NCI-H146 treated with DMSO at 0.1 percent for 48 hours (cell line): ENCODE results near the gene THBD.
"Not testable (repeated sequence)": the region's sequence is repeated elsewhere in the genome, so short reads cannot be mapped to it uniquely, and the experiment has no call there.

Source experiments
- DNase-seq: peaks from one replicate; lab custom pipeline; 2025; ENCODE audit not compliant: unreplicated experiment; lab: John Stamatoyannopoulos, UW

The THBD gene

GRCh38 chr20:23036371-23036770 lies 13.1 kb downstream of the THBD start:
- DNase-seq: no peak

DNA sequence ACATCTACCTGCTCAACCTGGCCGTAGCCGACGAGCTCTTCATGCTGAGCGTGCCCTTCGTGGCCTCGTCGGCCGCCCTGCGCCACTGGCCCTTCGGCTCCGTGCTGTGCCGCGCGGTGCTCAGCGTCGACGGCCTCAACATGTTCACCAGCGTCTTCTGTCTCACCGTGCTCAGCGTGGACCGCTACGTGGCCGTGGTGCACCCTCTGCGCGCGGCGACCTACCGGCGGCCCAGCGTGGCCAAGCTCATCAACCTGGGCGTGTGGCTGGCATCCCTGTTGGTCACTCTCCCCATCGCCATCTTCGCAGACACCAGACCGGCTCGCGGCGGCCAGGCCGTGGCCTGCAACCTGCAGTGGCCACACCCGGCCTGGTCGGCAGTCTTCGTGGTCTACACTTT lies 13.7 kb downstream of the THBD start:
- no peak for DNase-seq

- DNase-seq: no peak
These were observed 14.5 kb downstream of the THBD start, which contains the start of gene SSTR4 for GRCh38 chr20:23034721-23035671. TSS of gene SSTR4 (plus strand) at chr20:23035312. CDS start at chr20:23035484, 172 bp downstream.

DNA sequence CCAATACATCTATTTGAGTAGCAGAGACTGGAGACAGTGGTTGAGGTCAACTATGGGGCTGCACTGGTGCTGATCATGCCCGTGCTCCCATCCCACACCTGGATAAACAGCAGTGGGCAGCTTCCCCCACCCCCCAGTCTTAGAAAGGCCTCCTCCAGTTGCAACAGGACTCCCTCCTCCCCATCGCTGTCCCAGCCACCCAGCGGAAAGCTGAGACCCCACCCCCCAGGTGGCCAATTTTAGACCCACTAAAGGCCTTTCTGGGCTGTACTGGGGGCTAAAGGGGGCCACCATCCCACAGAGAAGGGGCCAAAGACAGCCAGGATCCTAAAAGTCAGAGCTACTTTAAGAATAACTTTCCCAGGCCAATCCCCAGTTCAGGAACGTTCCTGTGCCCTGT lies 15.6 kb downstream of the THBD start:
- no peak for DNase-seq

GRCh38 chr20:23032750-23033078 lies 16.8 kb downstream of the THBD start:
- no peak for DNase-seq

GRCh38 chr20:23032056-23032749 lies 17.3 kb downstream of the THBD start:
- DNase-seq: no peak

- no peak for DNase-seq
These were observed 18.1 kb downstream of the THBD start for GRCh38 chr20:23031346-23031745.

DNA sequence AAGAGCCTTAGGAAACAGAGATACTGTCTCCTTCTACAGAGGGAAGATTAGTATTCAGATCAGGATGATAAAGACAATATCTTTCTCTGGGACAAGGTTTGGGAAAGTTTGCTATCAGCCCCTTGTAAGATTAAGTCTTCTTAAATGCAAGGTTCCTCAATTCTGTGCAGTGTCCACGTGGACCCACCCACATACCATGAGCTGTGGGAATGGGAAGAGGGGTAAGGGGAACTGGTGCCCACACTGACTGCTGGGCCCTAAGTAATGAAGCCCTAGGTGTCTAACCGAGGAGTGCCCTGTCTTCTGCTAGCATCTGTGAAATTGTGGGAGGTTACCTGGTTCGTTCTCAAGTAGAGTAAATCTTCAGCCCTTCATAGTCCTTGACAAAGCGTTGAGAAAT lies 20.1 kb downstream of the THBD start:
- DNase-seq: no peak

GRCh38 chr20:23028392-23028791 lies 21.1 kb downstream of the THBD start:
- no peak for DNase-seq

- DNase-seq: no peak
These were observed 21.8 kb downstream of the THBD start for GRCh38 chr20:23027721-23028120.

- DNase-seq: not testable (repeated sequence)
These were observed 24.0 kb downstream of the THBD start for GRCh38 chr20:23025503-23025902.

- DNase-seq: no peak
These were observed 24.8 kb downstream of the THBD start for GRCh38 chr20:23024701-23025100.

GRCh38 chr20:23023621-23024177 lies 25.8 kb downstream of the THBD start:
- no peak for DNase-seq

- no peak for DNase-seq
These were observed 26.6 kb downstream of the THBD start for GRCh38 chr20:23022849-23023248.

GRCh38 chr20:23021951-23022350 lies 27.5 kb downstream of the THBD start:
- no peak for DNase-seq

DNA sequence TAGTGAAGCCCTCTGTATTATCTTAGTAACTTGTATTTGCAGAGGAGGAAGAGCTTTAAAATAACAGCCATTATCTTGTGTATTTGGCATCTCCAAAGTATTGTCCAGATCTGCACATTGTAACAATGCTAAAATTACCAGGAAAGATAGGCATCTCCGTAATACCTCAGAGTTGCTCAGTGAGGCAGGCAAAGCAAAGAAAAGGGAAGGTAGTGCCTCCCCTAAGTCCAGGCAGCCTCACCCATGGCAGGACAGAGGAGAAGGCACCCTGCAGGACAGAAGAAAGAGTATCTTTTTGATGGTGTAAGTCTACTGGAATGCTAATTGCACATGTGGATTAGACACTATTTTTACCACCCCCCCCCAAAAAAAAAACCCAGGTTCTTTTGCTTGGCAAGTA lies 27.9 kb downstream of the THBD start:
- no peak for DNase-seq

DNA sequence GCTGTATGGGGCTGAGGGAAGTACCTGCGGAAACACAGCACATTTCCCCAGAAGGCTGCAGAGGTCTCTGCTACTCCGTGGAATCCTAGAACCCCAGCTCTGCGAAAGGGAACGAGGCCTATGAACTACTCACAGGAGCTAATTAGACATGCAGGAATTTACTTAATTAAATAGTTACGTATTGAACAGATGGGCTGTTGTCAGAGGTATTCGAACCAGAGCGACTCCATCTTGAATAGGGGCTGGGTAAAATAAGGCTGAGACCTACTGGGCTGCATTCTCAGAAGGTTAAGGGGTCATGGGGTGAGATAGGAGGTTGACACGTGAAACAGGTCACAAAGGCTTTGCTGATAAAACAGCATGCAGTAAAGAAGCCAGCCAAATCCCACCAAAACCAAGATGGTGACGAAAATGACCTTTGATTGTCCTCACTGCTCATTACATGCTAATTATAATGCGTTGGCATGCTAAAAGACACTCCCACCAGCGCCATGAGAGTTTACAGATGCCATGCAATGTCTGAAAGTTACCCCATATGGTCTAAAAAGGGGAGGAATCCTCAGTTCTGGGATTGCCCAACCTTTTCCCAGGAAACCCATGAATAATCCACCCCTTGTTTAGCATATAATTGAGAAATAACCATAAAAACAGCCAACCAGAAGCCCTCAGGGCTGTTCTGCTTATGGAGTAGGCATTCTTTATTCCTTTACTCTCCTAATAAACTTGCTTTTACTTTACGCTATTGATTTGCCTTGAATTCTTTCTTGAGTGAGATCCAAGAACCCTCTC lies 29.0 kb downstream of the THBD start:
- no peak for DNase-seq

DNA sequence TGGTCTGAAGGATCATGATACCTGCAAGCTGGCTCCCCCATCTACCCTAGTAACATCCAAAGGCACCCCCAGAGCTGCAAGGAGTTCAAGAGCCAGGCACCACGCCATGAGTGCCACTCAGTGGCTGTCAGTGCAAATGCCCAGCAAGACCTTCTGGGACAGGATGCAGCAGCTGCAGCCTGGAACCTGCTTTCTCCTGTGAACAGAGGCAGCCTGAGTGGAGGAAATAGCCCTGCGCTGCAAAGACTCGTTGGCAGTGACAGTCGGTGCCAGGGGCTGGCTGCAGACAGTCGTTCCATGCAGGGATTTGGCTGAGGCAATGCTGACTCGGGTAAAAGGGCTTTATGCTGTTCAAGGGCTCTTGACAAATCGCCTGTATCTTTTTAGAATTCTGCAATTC lies 30.1 kb downstream of the THBD start:
- no peak for DNase-seq

GRCh38 chr20:23018941-23019340 lies 30.5 kb downstream of the THBD start:
- DNase-seq: no peak

- DNase-seq: no peak
These were observed 31.0 kb downstream of the THBD start for GRCh38 chr20:23018432-23018831.

DNA sequence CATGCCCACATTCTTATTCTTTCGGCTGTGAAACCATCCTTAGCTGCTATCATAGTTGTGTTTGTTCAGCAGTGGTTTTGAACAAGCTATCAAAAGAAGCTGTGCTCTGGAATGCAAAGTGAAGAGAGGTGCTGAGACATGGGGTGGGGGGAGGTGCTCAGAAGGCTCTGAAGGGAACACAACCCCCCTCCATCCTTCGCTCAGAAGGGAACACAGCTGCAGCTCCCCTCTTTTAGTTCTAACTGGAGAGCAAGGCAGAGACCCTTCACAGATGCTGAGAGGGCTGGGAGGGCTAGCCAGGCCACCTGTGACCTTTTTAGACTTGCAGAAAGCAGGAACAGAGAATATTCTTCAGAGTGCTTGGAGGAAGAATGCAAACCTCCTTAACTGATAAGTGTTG lies 32.0 kb downstream of the THBD start:
- DNase-seq: no peak
